Measurements from ENCODE around the gene AP5Z1. TPM values are rescaled to one million over a fixed set of nuclear protein-coding genes. Genes with fewer than 3 reads are reported as not detected.

The AP5Z1 gene
- total RNA-seq, 4 donors from 2014 or later: 51.0 to 93.0 (median 69.9) TPM

GRCh38 chr7:4819560-4820404 lies 44.4 kb downstream of the AP5Z1 start:
- Histone ChIP-seq H3K36me3 (no peaks in the 10 kb centered on the region), H3K4me3 (no peak overlapping the region)
- no peak for DNase-seq

GRCh38 chr7:4820405-4820966 lies 45.1 kb downstream of the AP5Z1 start:
- no peak overlapping the region for H3K4me3 ChIP-seq
- no peaks in the 10 kb centered on the region for H3K4me1 ChIP-seq
- no peak overlapping the region for H3K27ac ChIP-seq
- H3K27me3 ChIP-seq: no peaks in the 10 kb centered on the region
- H3K9me3 ChIP-seq: no peaks in the 10 kb centered on the region
- H3K36me3 ChIP-seq: no peaks in the 10 kb centered on the region
- no peak for TF ChIP-seq POLR2A (IDR thresholded peaks at IDR 0.05)
- TF ChIP-seq, protein P1, sequence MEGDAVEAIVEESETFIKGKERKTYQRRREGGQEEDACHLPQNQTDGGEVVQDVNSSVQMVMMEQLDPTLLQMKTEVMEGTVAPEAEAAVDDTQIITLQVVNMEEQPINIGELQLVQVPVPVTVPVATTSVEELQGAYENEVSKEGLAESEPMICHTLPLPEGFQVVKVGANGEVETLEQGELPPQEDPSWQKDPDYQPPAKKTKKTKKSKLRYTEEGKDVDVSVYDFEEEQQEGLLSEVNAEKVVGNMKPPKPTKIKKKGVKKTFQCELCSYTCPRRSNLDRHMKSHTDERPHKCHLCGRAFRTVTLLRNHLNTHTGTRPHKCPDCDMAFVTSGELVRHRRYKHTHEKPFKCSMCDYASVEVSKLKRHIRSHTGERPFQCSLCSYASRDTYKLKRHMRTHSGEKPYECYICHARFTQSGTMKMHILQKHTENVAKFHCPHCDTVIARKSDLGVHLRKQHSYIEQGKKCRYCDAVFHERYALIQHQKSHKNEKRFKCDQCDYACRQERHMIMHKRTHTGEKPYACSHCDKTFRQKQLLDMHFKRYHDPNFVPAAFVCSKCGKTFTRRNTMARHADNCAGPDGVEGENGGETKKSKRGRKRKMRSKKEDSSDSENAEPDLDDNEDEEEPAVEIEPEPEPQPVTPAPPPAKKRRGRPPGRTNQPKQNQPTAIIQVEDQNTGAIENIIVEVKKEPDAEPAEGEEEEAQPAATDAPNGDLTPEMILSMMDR (IDR thresholded peaks at IDR 0.05): no peak
- peak in 1 of 3 donors; percentile 44 for DNase-seq

More at GRCh38 chr7:4819560-4820404, 44.4 kb downstream of the AP5Z1 start:
- Histone ChIP-seq H3K4me1 (no peaks in the 10 kb centered on the region), H3K27me3 (no peaks in the 10 kb centered on the region), H3K27ac (no peak overlapping the region), H3K9me3 (no peaks in the 10 kb centered on the region)
- TF ChIP-seq, protein P1 (IDR thresholded peaks at IDR 0.05): no peak
- TF ChIP-seq POLR2A (IDR thresholded peaks at IDR 0.05): no peak

GRCh38 chr7:4820967-4821471 lies 45.6 kb downstream of the AP5Z1 start:
- DNase-seq: peak in 1 of 3 donors; percentile 45
- TF ChIP-seq POLR2A (IDR thresholded peaks at IDR 0.05): no peak
- TF ChIP-seq, protein P1 (IDR thresholded peaks at IDR 0.05): no peak
- Histone ChIP-seq H3K9me3 (no peaks in the 10 kb centered on the region), H3K27ac (no peak overlapping the region), H3K4me1 (no peaks in the 10 kb centered on the region), H3K36me3 (no peaks in the 10 kb centered on the region), H3K27me3 (no peaks in the 10 kb centered on the region), H3K4me3 (no peak overlapping the region)

DNA sequence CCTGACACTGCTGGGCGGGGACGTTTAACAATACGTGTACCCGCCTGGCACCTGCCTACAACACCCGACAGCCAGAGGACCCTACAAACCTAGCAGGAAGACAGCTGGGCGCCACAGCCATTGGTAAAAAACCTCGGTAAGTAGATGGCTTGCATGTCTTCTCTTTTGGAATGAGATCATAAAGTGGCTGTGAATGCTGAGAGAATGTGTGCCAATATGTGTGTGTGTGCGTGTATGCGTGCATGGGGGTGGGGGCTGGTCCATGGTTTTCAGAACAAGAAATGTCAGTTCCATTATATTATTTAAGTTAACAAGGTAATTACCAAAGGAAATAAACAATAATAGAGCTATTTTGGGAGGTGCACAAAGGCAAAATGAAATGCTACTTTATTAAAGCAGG lies 47.3 kb downstream of the AP5Z1 start:
- H3K4me1 ChIP-seq: no peaks in the 10 kb centered on the region
- TF ChIP-seq, protein P1 (IDR thresholded peaks at IDR 0.05): no peak
- no peak for TF ChIP-seq POLR2A (IDR thresholded peaks at IDR 0.05)
- no peak overlapping the region for H3K4me3 ChIP-seq
- no peaks in the 10 kb centered on the region for H3K36me3 ChIP-seq
- no peaks in the 10 kb centered on the region for H3K9me3 ChIP-seq
- no peaks in the 10 kb centered on the region for H3K27me3 ChIP-seq
- DNase-seq: no peak
- H3K27ac ChIP-seq: no peak overlapping the region

GRCh38 chr7:4823441-4824119 lies 48.2 kb downstream of the AP5Z1 start:
- H3K9me3 ChIP-seq: no peaks in the 10 kb centered on the region
- H3K4me3 ChIP-seq: no peak overlapping the region
- peak in 1 of 3 donors; percentile 14 for DNase-seq
- H3K36me3 ChIP-seq: no peaks in the 10 kb centered on the region
- no peak for TF ChIP-seq POLR2A (IDR thresholded peaks at IDR 0.05)
- TF ChIP-seq, protein P1 (IDR thresholded peaks at IDR 0.05): no peak
- no peaks in the 10 kb centered on the region for H3K4me1 ChIP-seq
- H3K27me3 ChIP-seq: no peaks in the 10 kb centered on the region
- no peak overlapping the region for H3K27ac ChIP-seq

Measured in Peyer's patch (tissue), 4 donors.